ENCODE data around the gene NBAS. TPM values are rescaled to one million over a fixed set of nuclear protein-coding genes. Genes with fewer than 3 reads are reported as not detected.

NBAS gene
- total RNA-seq, 1 experiment from 2014 or later: 32.5 TPM

- Histone ChIP-seq H4K20me1 (ENCODE audit: control insufficient read depth, insufficient read depth, insufficient read length) (no peaks in the 10 kb centered on the region), H2BK15ac (ENCODE audit: low read depth, low read length) (no peak overlapping the region), H3K4ac (ENCODE audit: low read depth, low read length) (no peak overlapping the region), H2BK120ac (ENCODE audit: low read depth, low read length, poor library complexity, severe bottlenecking) (no peak overlapping the region), H2BK12ac (ENCODE audit: insufficient read length, low read depth, low read length) (no peak overlapping the region), H3K79me1 (ENCODE audit: insufficient read depth, low read depth, low read length, poor library complexity, severe bottlenecking) (no peaks in the 10 kb centered on the region), H2AFZ (ENCODE audit: low read length) (no peak overlapping the region), H4K8ac (replicated peaks; ENCODE audit: insufficient read length, low read depth, low read length) (no peak overlapping the region), H3K9ac (ENCODE audit: extremely low read depth, insufficient read length, low read length) (no peak overlapping the region), H3K18ac (ENCODE audit: insufficient read length, low read depth, low read length) (no peak overlapping the region), H3K56ac (ENCODE audit: insufficient read length, low read depth, low read length) (no peak overlapping the region), H3K27ac (ENCODE audit: insufficient read length, low read depth, low read length) (no peak overlapping the region), H3K4me1 (ENCODE audit: insufficient read depth, low read length) (no peaks in the 10 kb centered on the region), H4K5ac (ENCODE audit: insufficient read length, low read depth, low read length) (no peak overlapping the region), H3T11ph (ENCODE audit: low read length) (no peak overlapping the region), H2AK5ac (ENCODE audit: insufficient read length, low read length) (no peak overlapping the region), H4K91ac (ENCODE audit: insufficient read length, low read depth, low read length) (no peak overlapping the region), H3K27me3 (ENCODE audit: insufficient read depth, low read length) (no peaks in the 10 kb centered on the region), H3K14ac (ENCODE audit: insufficient read depth, low read length) (no peak overlapping the region), H3K4me2 (ENCODE audit: insufficient read depth, insufficient read length, low read length) (no peak overlapping the region), H3K23me2 (ENCODE audit: insufficient read length, low read depth, low read length, poor library complexity, severe bottlenecking) (no peaks in the 10 kb centered on the region), H2BK20ac (ENCODE audit: low read depth, low read length, poor library complexity, severe bottlenecking) (no peak overlapping the region), H2BK5ac (ENCODE audit: insufficient read length, low read length) (no peak overlapping the region), H3K23ac (ENCODE audit: insufficient read length, low read depth, low read length) (no peak overlapping the region), H3K9me3 (ENCODE audit: control insufficient read depth, low read depth, low read length) (no peaks in the 10 kb centered on the region), H3K79me2 (ENCODE audit: insufficient read depth, low read length) (no peaks in the 10 kb centered on the region)
- Mint-ChIP-seq H3K27ac (no peak overlapping the region), H3K36me3 (ENCODE audit: insufficient read depth in 1 of 3, low read depth in 3 of 3) (peaks cover 0 to 2% (median 0%) of the 10 kb centered on the region in 3 experiments; a peak in 1 of 7 replicates), H3K27me3 (ENCODE audit: low read depth) (no peaks in the 10 kb centered on the region), H3K4me3 (no peak overlapping the region), H3K9me3 (no peaks in the 10 kb centered on the region), H3K4me1 (0 out of 4 replicates have a peak, but pooled peaks cover 0 to 3% of the 10 kb centered on the region in 2 experiments)
- no CpG with 5 or more reads among the region's 3 CpGs for WGBS (ENCODE audit: extremely low coverage, insufficient read length, low lambda C conversion rate)
- DNase-seq: no peak
- TF ChIP-seq, protein P1, sequence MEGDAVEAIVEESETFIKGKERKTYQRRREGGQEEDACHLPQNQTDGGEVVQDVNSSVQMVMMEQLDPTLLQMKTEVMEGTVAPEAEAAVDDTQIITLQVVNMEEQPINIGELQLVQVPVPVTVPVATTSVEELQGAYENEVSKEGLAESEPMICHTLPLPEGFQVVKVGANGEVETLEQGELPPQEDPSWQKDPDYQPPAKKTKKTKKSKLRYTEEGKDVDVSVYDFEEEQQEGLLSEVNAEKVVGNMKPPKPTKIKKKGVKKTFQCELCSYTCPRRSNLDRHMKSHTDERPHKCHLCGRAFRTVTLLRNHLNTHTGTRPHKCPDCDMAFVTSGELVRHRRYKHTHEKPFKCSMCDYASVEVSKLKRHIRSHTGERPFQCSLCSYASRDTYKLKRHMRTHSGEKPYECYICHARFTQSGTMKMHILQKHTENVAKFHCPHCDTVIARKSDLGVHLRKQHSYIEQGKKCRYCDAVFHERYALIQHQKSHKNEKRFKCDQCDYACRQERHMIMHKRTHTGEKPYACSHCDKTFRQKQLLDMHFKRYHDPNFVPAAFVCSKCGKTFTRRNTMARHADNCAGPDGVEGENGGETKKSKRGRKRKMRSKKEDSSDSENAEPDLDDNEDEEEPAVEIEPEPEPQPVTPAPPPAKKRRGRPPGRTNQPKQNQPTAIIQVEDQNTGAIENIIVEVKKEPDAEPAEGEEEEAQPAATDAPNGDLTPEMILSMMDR (conservative IDR thresholded peaks at IDR 0.05): no peak
Measured at GRCh38 chr2:15408759-15409158, 152.4 kb downstream of the NBAS start.
